HEK293T (cell line): ENCODE results near the gene CPNE6.

ENCODE experiments used
- ARNT ChIP-seq: fragments of 450-650 bp; IDR thresholded peaks from 2 replicates; pipeline ENCODE4 v1.6.1; 2017; ENCODE audit warnings: mild to moderate bottlenecking
- ELF4 ChIP-seq: fragments of 450-650 bp; IDR thresholded peaks from 2 replicates; pipeline ENCODE4 v1.6.1; 2017; ENCODE audit warnings: antibody characterized with exemption
- FOXA1 ChIP-seq: fragments of 450-650 bp; IDR thresholded peaks from 2 replicates; pipeline ENCODE4 v1.6.1; 2016; ENCODE audit warnings: mild to moderate bottlenecking
- FOXK2 ChIP-seq: fragments of 450-650 bp; IDR thresholded peaks from 2 replicates; pipeline ENCODE4 v1.6.1; 2016; ENCODE audit warnings: mild to moderate bottlenecking
- FOXM1 ChIP-seq: fragments of 450-650 bp; IDR thresholded peaks from 2 replicates; pipeline ENCODE4 v1.6.1; 2017; ENCODE audit warnings: mild to moderate bottlenecking, borderline replicate concordance
- SP1 ChIP-seq: fragments of 450-650 bp; IDR thresholded peaks from 2 replicates; pipeline ENCODE4 v1.6.1; 2017
- SUZ12 ChIP-seq: fragments of 450-650 bp; IDR thresholded peaks from 2 replicates; pipeline ENCODE4 v1.6.1; 2016; ENCODE audit warnings: mild to moderate bottlenecking
- TARDBP ChIP-seq: fragments of 450-650 bp; IDR thresholded peaks from 2 replicates; pipeline ENCODE4 v1.6.1; 2016

GRCh38 chr14:24074625-24075484, 3.5 kb downstream of the CPNE6 start:
- TF ChIP-seq FOXK2 (no peak), ARNT (no peak), SUZ12 (no peak), FOXA1 (no peak), TARDBP (no peak), SP1 (no peak), ELF4 (no peak), FOXM1 (no peak)
